ENCODE results near the gene GLB1L2. TPM values are rescaled to one million over a fixed set of nuclear protein-coding genes. Genes with fewer than 3 reads are reported as not detected.
"Not testable (repeated sequence)": the region's sequence is repeated elsewhere in the genome, so short reads cannot be mapped to it uniquely, and the experiment has no call there.

GLB1L2 gene
- total RNA-seq, 2 experiments from 2014 or later, result 1.6 to 1.7 TPM

DNA sequence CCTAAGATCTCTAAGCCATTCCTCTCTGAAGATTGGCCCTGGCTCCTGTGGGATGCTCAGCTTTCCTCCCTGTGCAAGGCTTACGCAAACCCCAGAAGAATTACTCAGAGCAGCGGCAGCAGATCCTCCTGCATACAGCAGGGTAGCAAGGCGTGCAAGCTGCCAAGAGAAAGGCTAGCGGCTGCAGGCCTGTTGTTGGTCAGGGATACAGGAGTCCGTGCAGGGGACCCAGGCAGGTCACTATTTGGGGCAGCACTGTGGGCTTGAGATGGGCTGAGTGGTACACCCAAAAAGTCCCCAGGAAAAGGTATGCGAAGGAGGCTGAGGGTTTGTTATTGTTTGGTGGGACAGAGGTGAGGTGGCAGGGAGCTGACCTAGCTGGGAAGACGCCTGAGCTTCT, 1.5 kb downstream of the GLB1L2 start:
- H3K9me3 Mint-ChIP-seq, result no peaks in the 10 kb centered on the region
- no peaks in the 10 kb centered on the region for H3K36me3 Mint-ChIP-seq
- H3K27ac Mint-ChIP-seq, result no peak overlapping the region
- peaks cover 41% of the 10 kb centered on the region for H3K27me3 Mint-ChIP-seq
- DNase-seq (no peak), ATAC-seq (ENCODE audit: low read depth) (no peak)
- POLR2A ChIA-PET, result no interaction called here
- H3K4me3 Mint-ChIP-seq, result no peak overlapping the region
- H3K4me1 Mint-ChIP-seq, result peaks cover 8% of the 10 kb centered on the region

DNA sequence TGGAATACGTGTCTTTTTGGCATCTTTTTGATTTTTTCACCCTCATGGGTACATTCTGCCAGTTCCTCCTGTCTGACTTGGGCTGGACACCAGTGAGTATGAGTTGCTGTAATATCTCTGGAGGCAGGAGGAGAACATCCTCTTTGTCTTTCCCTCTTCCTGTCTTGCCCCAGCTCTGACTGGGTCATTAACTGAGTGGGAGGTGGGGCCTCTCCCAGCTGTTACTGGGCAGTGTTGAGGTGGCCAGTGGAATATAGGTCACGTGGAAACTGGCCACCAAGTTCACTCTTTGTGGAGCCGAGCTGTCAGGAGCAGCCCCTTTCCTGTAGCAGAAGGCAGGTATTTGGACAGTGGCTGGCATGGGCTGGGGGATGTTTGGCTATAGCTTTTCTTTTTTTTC, 2.2 kb downstream of the GLB1L2 start:
- ATAC-seq (ENCODE audit: low read depth) (no peak), DNase-seq (no peak)
- H3K27ac Mint-ChIP-seq, result no peak overlapping the region
- no peak overlapping the region for H3K4me3 Mint-ChIP-seq
- H3K4me1 Mint-ChIP-seq, result peaks cover 8% of the 10 kb centered on the region
- POLR2A ChIA-PET, result no interaction called here
- H3K36me3 Mint-ChIP-seq, result no peaks in the 10 kb centered on the region
- H3K9me3 Mint-ChIP-seq, result no peaks in the 10 kb centered on the region
- peaks cover 39% of the 10 kb centered on the region for H3K27me3 Mint-ChIP-seq

DNA sequence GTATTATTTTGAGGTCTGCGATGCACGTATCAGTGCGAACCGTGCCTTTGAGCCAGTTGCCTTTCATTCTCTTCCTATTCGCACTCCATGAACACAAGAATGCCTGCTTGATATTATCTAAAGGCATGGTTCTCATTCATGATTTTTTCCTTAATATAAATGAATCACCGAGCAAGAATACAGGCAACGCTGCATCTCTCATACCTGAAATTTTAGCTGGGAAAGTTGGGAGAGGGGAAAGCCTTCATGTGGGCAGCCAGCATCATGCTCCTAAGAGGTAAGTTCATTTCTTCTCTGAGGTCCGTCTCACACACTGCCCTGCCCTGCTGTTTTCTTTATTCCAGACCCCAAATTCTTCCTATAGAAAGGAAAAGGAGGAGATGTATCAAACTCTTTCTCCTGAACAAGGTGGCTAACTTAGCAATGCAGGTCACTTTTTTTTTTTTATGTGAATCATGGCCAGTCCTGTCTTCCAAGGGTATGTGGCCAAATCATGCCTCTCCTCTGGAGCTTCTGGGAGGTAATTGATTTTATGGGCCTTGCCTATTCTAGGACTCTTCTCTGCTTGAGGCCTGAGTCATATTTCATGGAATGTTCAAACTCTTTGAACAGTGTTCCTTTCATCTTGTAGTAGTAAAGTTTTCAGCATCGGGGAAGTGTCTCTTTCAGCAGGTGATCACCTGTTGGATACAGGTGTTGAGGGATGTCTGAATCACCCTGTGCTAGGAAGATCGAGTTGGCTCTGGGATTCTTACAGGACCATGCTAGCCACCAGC, 3.2 kb downstream of the GLB1L2 start:
- no peak overlapping the region for H3K27ac Mint-ChIP-seq
- no peak overlapping the region for H3K4me3 Mint-ChIP-seq
- no peaks in the 10 kb centered on the region for H3K36me3 Mint-ChIP-seq
- ATAC-seq (ENCODE audit: low read depth), result no peak
- no peaks in the 10 kb centered on the region for H3K9me3 Mint-ChIP-seq
- peaks cover 32% of the 10 kb centered on the region for H3K27me3 Mint-ChIP-seq
- H3K4me1 Mint-ChIP-seq, result peaks cover 8% of the 10 kb centered on the region
- POLR2A ChIA-PET, result no interaction called here
- DNase-seq, result no peak

GRCh38 chr11:134337051-134337450, 5.3 kb downstream of the GLB1L2 start:
- H3K36me3 Mint-ChIP-seq, result no peaks in the 10 kb centered on the region

DNA sequence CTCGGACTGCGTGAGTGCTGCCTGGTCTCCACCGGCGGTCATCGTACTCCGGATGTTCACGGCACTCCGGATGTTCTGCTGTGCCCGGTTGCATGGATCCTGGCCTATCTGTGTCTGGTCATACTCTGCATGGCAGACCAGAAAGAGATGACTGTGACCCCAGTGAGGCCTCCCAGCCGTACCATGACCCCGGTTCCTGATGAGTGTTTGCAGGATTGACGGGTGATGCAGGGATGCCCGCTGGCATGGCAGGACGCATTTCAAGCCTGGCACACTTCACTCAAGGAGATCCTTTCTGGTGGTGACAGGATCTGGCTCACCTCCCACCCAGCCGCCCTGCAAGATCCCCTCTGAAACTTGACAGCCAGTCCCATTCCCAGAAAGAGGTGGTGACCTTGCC, 6.3 kb downstream of the GLB1L2 start:
- H3K4me1 Mint-ChIP-seq, result no peaks in the 10 kb centered on the region
- no peak overlapping the region for H3K27ac Mint-ChIP-seq
- no peaks in the 10 kb centered on the region for H3K36me3 Mint-ChIP-seq
- H3K9me3 Mint-ChIP-seq, result no peaks in the 10 kb centered on the region
- DNase-seq (no peak), ATAC-seq (ENCODE audit: low read depth) (no peak)
- no peak overlapping the region for H3K4me3 Mint-ChIP-seq
- POLR2A ChIA-PET, result no interaction called here
- peaks cover 12% of the 10 kb centered on the region for H3K27me3 Mint-ChIP-seq

More at GRCh38 chr11:134337051-134337450, 5.3 kb downstream of the GLB1L2 start:
- ATAC-seq (ENCODE audit: low read depth) (no peak), DNase-seq (no peak)
- Mint-ChIP-seq H3K4me3 (no peak overlapping the region), H3K27me3 (peaks cover 19% of the 10 kb centered on the region), H3K27ac (no peak overlapping the region), H3K9me3 (no peaks in the 10 kb centered on the region), H3K4me1 (peaks cover 4% of the 10 kb centered on the region)
- POLR2A ChIA-PET, result no interaction called here

- POLR2A ChIA-PET, result no interaction called here
- Mint-ChIP-seq H3K36me3 (no peaks in the 10 kb centered on the region), H3K4me3 (no peak overlapping the region), H3K27me3 (peaks cover 6% of the 10 kb centered on the region), H3K9me3 (no peaks in the 10 kb centered on the region), H3K4me1 (no peaks in the 10 kb centered on the region), H3K27ac (no peak overlapping the region)
- ATAC-seq (ENCODE audit: low read depth), result no peak
- no peak for DNase-seq
Observed at GRCh38 chr11:134338654-134339053, 6.9 kb downstream of the GLB1L2 start.

- no peaks in the 10 kb centered on the region for H3K9me3 Mint-ChIP-seq
- POLR2A ChIA-PET, result no interaction called here
- no peak overlapping the region for H3K4me3 Mint-ChIP-seq
- no peak for ATAC-seq (ENCODE audit: low read depth)
- H3K27ac Mint-ChIP-seq, result no peak overlapping the region
- DNase-seq, result no peak
- no peaks in the 10 kb centered on the region for H3K36me3 Mint-ChIP-seq
- no peaks in the 10 kb centered on the region for H3K4me1 Mint-ChIP-seq
- no peaks in the 10 kb centered on the region for H3K27me3 Mint-ChIP-seq
Observed at GRCh38 chr11:134339756-134340155, 8.0 kb downstream of the GLB1L2 start.

DNA sequence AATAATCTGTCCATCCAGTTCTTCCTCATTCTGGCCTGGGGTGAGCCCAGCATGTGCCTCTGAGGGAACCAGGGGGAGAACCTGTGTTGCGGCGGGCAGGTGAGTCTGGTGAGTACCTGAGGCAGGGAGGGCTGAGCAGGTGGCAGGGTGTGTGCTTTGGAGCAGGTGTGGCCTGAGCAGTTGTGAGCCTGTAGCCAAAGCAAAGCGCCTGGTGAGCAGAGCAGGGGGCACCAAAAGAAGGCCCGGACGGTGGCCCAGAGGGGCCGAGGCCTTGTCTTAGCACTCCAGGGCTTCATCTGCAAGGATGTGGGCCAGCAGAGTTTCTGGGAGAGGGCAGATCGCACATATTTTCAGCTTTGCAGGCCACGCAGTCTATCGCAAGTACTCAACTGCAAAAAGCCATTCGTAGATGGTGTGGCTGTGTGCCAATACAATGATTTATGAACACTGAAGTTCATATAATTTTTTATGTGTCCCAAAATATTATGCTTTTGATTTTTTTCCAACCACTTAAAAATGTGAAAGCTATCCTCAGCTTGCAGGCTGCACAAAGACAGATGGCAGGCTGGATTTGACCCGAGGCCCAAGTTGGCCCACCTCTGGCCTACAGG, 8.7 kb downstream of the GLB1L2 start:
- Mint-ChIP-seq H3K27ac (no peak overlapping the region), H3K4me3 (no peak overlapping the region), H3K4me1 (no peaks in the 10 kb centered on the region), H3K36me3 (no peaks in the 10 kb centered on the region), H3K9me3 (no peaks in the 10 kb centered on the region), H3K27me3 (no peaks in the 10 kb centered on the region)
- POLR2A ChIA-PET, result no interaction called here
- ATAC-seq (ENCODE audit: low read depth) (no peak), DNase-seq (no peak)

- Mint-ChIP-seq H3K4me1 (no peaks in the 10 kb centered on the region), H3K9me3 (no peaks in the 10 kb centered on the region), H3K27ac (no peak overlapping the region), H3K27me3 (no peaks in the 10 kb centered on the region), H3K36me3 (no peaks in the 10 kb centered on the region), H3K4me3 (no peak overlapping the region)
- POLR2A ChIA-PET, result no interaction called here
- ATAC-seq (ENCODE audit: low read depth), result no peak
- DNase-seq, result no peak
Observed at GRCh38 chr11:134341805-134342571, 10.2 kb downstream of the GLB1L2 start.

DNA sequence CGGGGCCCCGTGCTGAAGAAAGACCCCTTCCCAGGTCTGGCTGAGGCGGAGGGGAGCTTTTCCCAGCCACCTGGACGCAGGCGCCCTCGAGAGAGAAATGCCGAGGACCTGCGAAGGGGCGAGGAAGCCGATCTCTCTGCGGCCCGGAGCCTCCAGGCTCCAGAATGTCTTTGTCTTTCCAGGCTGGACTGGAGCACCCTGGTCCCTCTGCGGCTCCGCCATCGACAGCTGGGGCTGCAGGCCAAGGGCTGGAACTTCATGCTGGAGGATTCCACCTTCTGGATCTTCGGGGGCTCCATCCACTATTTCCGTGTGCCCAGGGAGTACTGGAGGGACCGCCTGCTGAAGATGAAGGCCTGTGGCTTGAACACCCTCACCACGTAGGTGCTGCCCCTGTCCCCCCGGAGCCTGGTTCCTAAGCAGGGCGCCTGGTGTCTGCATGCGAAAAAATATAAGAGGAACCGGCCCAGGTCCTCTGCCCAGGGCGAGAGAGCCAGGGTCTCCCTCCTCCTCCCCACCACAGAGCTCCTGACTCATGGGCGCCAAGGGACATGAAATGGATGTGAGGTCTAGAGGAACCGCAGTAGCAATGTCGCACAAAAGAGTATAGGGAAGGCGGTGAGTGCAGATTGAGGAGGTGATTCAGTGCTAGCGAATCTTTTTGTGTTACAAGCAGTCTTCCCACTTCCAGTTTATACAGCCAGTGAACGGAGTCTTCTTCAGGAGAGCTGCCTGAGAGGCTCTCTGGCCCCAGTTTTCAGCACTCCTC, 11.0 kb downstream of the GLB1L2 start:
- H3K27me3 Mint-ChIP-seq, result no peaks in the 10 kb centered on the region
- no peaks in the 10 kb centered on the region for H3K4me1 Mint-ChIP-seq
- no peak overlapping the region for H3K27ac Mint-ChIP-seq
- H3K9me3 Mint-ChIP-seq, result no peaks in the 10 kb centered on the region
- POLR2A ChIA-PET, result no interaction called here
- DNase-seq (no peak), ATAC-seq (ENCODE audit: low read depth) (no peak)
- H3K4me3 Mint-ChIP-seq, result no peak overlapping the region
- H3K36me3 Mint-ChIP-seq, result no peaks in the 10 kb centered on the region

DNA sequence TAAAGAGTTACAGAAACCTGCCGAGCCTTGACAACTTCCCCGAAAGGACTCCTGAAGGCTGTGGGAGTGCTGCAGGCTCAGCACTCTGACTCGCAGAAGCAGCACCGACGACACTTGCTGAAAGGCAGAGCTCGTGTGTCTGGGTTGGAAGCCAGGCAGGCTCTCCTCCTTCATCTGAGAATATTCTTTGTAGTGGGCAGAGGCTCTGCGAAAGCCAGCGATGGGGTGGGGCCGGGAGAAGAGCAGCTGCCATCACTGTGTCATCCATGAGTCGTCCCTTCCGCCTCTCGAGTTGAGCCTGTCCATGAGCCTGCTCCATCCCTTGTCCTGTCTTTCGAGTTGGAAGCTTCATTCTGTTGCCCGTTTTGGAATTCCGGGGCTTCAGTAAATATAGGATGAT, 11.9 kb downstream of the GLB1L2 start:
- Mint-ChIP-seq H3K27me3 (no peaks in the 10 kb centered on the region), H3K36me3 (no peaks in the 10 kb centered on the region), H3K27ac (no peak overlapping the region), H3K4me3 (no peak overlapping the region), H3K4me1 (no peaks in the 10 kb centered on the region), H3K9me3 (no peaks in the 10 kb centered on the region)
- DNase-seq, result no peak
- POLR2A ChIA-PET, result no interaction called here
- no peak for ATAC-seq (ENCODE audit: low read depth)

DNA sequence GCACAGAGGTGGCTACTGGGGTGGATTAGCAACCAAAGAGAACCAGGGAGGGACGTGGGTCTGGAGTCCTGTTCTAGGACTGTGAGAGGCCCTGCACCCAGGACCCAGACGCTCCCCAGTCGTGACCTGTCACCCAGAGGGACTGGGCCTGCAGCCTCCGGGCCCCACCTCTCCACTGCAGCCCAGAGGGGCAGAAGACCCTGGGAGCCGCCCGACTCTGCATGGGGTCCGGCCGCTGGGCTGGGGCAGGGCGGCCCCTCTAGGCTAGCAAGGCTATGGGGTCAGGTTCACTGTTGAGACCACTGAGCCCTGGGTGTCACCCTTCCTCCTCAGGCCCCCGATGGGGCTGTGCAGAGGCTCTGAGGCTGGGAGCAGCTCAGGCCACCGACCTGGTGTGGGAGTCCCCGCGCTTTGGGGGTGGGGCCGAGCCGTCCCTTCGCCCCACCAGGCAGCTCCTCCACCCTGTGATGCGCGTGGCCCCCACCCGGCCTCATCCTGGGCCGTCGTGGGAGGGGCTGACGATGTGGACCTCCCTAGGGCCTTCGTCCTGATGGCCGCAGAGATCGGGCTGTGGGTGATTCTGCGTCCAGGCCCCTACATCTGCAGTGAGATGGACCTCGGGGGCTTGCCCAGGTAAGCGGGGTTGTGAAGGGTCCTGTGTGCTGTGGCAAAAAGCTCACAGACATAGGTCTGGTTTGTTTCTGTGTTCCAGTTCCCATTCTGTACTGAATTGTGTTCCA, 12.9 kb downstream of the GLB1L2 start:
- POLR2A ChIA-PET; H3K9me3 Mint-ChIP-seq; H3K27ac Mint-ChIP-seq; H3K4me3 Mint-ChIP-seq; H3K27me3 Mint-ChIP-seq; H3K36me3 Mint-ChIP-seq; H3K4me1 Mint-ChIP-seq; ATAC-seq (ENCODE audit: low read depth); DNase-seq: not testable (repeated sequence)

DNA sequence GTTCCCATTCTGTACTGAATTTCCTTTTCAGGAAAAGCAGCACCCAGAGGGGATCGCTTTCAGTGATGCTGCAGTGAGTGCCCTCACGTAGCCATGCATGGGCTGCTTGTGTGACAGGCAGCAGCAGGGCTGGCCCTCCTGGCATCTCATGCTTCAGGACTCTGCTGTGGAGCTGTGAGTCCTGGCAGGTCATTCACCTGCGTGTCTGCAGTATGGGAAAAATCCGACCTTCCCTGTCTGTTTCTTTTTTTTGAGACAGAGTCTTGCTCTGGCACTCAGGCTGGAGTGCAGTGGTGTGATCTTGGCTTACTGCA, 13.4 kb downstream of the GLB1L2 start:
- POLR2A ChIA-PET, result no interaction called here
- DNase-seq (no peak), ATAC-seq (ENCODE audit: low read depth) (no peak)
- Mint-ChIP-seq H3K4me1 (peaks cover 5% of the 10 kb centered on the region), H3K4me3 (no peak overlapping the region), H3K27ac (no peak overlapping the region), H3K27me3 (no peaks in the 10 kb centered on the region), H3K9me3 (no peaks in the 10 kb centered on the region), H3K36me3 (no peaks in the 10 kb centered on the region)
